NCI-H226 (cell line): ENCODE measurements around the gene MTMR10.

ENCODE experiments used
- DNase-seq: peaks from one replicate; pipeline ENCODE4 v3.0.0-alpha.2; 2015

Gene MTMR10, protein sequence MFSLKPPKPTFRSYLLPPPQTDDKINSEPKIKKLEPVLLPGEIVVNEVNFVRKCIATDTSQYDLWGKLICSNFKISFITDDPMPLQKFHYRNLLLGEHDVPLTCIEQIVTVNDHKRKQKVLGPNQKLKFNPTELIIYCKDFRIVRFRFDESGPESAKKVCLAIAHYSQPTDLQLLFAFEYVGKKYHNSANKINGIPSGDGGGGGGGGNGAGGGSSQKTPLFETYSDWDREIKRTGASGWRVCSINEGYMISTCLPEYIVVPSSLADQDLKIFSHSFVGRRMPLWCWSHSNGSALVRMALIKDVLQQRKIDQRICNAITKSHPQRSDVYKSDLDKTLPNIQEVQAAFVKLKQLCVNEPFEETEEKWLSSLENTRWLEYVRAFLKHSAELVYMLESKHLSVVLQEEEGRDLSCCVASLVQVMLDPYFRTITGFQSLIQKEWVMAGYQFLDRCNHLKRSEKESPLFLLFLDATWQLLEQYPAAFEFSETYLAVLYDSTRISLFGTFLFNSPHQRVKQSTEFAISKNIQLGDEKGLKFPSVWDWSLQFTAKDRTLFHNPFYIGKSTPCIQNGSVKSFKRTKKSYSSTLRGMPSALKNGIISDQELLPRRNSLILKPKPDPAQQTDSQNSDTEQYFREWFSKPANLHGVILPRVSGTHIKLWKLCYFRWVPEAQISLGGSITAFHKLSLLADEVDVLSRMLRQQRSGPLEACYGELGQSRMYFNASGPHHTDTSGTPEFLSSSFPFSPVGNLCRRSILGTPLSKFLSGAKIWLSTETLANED

GRCh38 chr15:30991255-30992235 lies at the start of gene MTMR10:
Gene MTMR10 (minus strand): TSS chr15:30991628. CDS start chr15:30991506, 122 bp downstream.
- DNase-seq = peak; percentile 51

GRCh38 chr15:31040611-31041010 lies 49.2 kb upstream of the MTMR10 start:
- no peak for DNase-seq

GRCh38 chr15:31039961-31040360 lies 48.5 kb upstream of the MTMR10 start:
- DNase-seq = no peak

GRCh38 chr15:31037731-31038477 lies 46.5 kb upstream of the MTMR10 start:
- no peak for DNase-seq

- DNase-seq = no peak
Observed at GRCh38 chr15:31036783-31037182, 45.4 kb upstream of the MTMR10 start.

- DNase-seq = no peak
Observed at GRCh38 chr15:31035610-31036009, 44.2 kb upstream of the MTMR10 start.

GRCh38 chr15:31034152-31034551 lies 42.7 kb upstream of the MTMR10 start:
- DNase-seq = no peak

GRCh38 chr15:31032961-31033371 lies 41.5 kb upstream of the MTMR10 start:
- DNase-seq = peak; percentile 30

DNA sequence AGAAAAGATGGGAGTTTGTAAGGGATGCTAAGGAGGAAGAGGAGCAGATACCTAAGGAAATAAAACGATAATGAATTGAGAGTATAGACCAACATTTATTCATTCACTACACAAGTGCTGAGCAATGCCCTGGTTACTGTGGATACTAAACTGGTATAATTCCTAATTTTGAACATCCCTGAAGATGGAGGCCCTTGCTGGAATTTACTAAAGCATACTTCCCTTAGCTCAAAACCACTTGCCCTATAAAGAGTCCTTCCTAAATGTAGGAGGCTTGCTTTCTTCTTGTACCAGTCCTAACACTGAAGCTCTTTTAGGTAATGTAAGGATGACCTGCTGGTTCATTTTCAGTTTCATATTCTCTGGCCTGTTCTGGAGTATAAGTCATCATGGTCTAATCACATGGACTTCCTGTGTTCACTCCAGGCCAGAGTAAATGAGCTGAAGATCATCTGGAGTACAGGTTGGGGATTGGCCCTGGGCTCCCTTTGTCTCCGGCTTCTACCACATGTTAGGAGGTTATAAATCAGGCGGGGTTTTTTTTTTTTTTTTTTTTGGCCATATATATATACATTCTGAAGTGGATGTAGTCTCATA lies 40.1 kb upstream of the MTMR10 start:
- DNase-seq = peak; percentile 51

DNA sequence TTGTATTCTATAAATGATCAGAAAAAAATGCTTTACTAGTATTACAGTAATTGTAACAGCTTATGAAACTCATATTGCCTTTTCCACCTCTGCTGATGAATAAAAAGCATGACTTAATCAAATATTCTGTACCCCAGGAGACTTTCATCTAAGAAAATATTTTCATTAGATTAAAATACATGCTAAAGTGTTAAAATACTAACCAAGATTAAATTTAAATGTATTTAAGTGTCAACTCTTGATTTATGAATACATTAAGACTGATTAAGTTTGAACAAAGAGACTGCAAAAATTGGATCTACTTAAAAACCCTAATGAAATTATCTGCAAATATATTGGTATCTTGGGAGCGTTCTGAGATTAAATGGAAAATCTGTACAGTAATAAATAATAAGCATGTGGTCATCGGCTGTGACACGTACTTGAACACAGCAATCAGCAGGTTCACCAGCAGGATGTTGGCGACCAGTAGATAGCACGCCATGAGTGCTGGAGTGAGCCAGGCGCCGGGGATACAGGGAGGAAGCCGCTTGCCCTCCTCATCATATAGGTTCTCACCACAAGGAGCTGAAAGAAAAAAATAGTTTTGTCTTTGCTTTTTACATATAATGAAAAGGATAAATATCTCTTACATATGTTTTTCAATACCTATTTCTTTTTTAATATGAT lies 36.6 kb upstream of the MTMR10 start:
- no peak for DNase-seq

- no peak for DNase-seq
Observed at GRCh38 chr15:31025996-31026395, 34.6 kb upstream of the MTMR10 start.

GRCh38 chr15:31024979-31025378 lies 33.6 kb upstream of the MTMR10 start:
- no peak for DNase-seq

GRCh38 chr15:31024330-31024729 lies 32.9 kb upstream of the MTMR10 start:
- DNase-seq = peak; percentile 92

DNA sequence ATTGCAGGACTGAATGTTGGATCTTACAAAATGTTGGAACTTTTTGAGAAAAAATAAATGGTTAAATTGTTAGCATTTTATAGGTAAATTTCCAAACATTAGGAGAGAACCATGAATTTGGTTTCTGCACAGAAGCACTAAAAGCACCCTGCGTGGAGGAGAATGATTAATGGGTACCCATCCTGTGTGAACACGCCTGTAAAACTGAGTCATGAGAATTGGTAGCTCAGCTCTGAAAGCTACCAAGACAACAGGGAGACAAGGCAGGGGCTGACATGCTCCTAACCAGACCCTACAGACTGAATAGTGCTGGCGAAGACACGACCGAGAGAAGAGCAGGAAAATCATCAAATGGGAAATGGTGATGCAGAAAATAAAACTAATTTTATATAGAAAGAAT lies 32.4 kb upstream of the MTMR10 start:
- no peak for DNase-seq

GRCh38 chr15:31021067-31021665 lies 29.7 kb upstream of the MTMR10 start:
- no peak for DNase-seq

DNA sequence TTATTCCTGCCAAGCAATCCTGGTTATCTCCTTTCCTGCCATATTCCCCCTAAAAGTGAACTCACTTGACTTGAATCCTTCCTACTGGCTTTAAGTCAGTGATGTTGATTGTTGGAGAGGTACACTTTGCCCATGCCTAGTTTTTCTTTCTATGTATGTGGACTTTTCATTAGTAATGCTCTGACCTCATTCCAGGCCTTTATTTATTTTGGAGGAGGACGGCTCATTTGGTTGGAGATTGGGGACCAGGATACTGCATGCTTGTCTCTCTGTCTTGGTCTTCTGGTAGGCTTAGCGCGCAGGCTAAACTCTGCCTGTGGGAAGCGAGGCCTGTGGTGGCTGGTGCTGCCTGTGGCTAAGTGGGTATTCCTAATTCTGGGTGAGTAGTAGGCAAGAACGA lies 29.1 kb upstream of the MTMR10 start:
- DNase-seq = no peak

DNA sequence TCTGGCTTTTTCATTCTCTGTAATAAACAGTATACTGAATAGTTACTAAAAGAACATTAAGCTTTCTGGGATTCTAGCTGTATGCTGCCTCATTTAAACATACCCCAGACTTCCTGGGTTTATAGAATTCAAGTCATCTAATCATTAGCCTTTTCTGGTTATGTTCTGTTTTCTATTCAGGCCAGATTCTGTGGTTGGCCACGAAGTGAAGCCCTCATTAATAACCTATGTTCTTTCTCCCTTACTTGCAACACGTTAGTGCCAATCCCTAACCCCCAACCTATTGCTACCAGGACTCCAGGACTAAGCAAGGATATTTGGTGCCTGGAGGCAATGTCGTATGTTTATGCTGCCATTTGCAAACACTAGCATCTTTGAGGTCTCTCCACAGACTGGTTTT lies 28.6 kb upstream of the MTMR10 start:
- no peak for DNase-seq

GRCh38 chr15:31017311-31017710 lies 25.9 kb upstream of the MTMR10 start:
- DNase-seq = no peak

- DNase-seq = no peak
Observed at GRCh38 chr15:31016446-31016915, 25.1 kb upstream of the MTMR10 start.

- no peak for DNase-seq
Observed at GRCh38 chr15:31014608-31014925, 23.1 kb upstream of the MTMR10 start.
